Stimulated activated naive B cell treated with anti-CD40 and anti-IgM and Interleukin-4, amounts not matched to agents 10 μg/mL and 1 μg/mL and 100 μg/mL, for 72 hours (primary cell): ENCODE measurements around the gene ATPAF1.

ENCODE experiments used
- ATAC-seq, 2 donors: fragments of 150-1000 bp; cut with Tn5 transposase; replicated peaks; 2 replicates each; pipeline ENCODE4 v1.10.0; 2021; ENCODE audit warnings: moderate library complexity in 1 of 2
- DNase-seq: peaks from one replicate; pipeline ENCODE4 v3.0.0; 2021
- H3K27ac Mint-ChIP-seq: one replicate; pipeline ENCODE4 v1.8.0; 2022; ENCODE audit warnings: mild to moderate bottlenecking, mixed read lengths
- H3K27me3 Mint-ChIP-seq, 2 donors: one replicate each; pipeline ENCODE4 v1.8.0; 2022; ENCODE audit warnings: mixed read lengths in 2 of 2
- H3K36me3 Mint-ChIP-seq, 2 donors: one replicate each; pipeline ENCODE4 v1.8.0; 2022; ENCODE audit warnings: mixed read lengths in 2 of 2, mild to moderate bottlenecking in 1 of 2
- H3K4me1 Mint-ChIP-seq, 2 donors: one replicate each; pipeline ENCODE4 v1.8.0; 2022; ENCODE audit warnings: mixed read lengths in 2 of 2, mild to moderate bottlenecking in 1 of 2
- H3K4me3 Mint-ChIP-seq, 2 donors: one replicate each; pipeline ENCODE4 v1.8.0; 2022; ENCODE audit warnings: mild to moderate bottlenecking in 2 of 2, mixed read lengths in 2 of 2, moderate library complexity in 1 of 2
- H3K9me3 Mint-ChIP-seq, 2 donors: one replicate each; pipeline ENCODE4 v1.8.0; 2022; ENCODE audit warnings: mixed read lengths in 2 of 2, mild to moderate bottlenecking in 1 of 2

ATPAF1 gene

DNA sequence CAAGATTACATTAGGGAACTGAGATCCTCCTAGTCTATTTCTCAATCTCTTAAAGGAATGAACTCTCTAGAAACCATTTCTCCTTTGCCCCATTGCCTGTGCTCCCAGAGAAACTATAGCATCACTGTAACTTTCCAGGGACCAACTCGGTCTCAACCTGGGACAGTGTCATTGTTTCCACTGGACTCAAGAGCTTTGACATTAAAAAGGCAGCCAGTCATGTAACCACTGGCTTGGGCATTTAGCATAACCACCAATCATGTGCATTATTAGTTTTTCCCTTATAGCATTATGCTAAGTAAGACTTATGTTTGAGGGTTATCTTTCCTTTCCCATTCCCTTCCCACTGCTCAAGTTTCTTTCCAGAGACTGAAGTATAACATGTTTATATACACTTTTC is 21.7 kb upstream of the ATPAF1 start:
- peaks cover 10 to 20% of the 10 kb centered on the region in 2 donors for H3K4me1 Mint-ChIP-seq
- ATAC-seq (peak; percentile 81 to 89), DNase-seq (no peak)
- H3K27me3 Mint-ChIP-seq: no peaks in the 10 kb centered on the region
- H3K36me3 Mint-ChIP-seq: peaks cover 49 to 51% of the 10 kb centered on the region in 2 donors
- no peaks in the 10 kb centered on the region for H3K9me3 Mint-ChIP-seq
- H3K27ac Mint-ChIP-seq: peak overlapping the region; percentile 37
- no peak overlapping the region for H3K4me3 Mint-ChIP-seq

DNA sequence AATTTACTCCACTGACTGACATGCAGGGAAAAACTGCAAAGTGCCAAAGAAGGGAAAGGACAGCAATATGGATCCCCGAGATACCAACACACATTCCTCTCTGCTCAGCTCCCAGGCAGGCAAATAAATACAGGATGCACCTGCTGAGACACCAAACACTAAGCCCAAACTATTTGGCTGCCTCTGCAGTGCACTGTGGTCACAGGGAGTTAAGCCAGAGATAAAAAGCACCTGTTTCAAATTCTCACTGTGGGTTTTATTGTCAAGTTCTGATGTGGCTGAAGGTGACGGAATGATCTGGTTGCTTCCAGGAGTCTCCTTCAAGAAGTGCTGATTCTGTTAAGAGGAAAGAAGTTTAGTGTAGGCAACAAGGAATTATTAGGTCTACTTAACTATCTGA is 21.2 kb upstream of the ATPAF1 start:
- ATAC-seq (no peak), DNase-seq (no peak)
- Mint-ChIP-seq H3K27me3 (no peaks in the 10 kb centered on the region), H3K4me1 (peaks cover 10 to 20% of the 10 kb centered on the region in 2 donors), H3K9me3 (no peaks in the 10 kb centered on the region), H3K27ac (peak overlapping the region; percentile 25), H3K4me3 (no peak overlapping the region), H3K36me3 (peaks cover 48 to 50% of the 10 kb centered on the region in 2 donors)

DNA sequence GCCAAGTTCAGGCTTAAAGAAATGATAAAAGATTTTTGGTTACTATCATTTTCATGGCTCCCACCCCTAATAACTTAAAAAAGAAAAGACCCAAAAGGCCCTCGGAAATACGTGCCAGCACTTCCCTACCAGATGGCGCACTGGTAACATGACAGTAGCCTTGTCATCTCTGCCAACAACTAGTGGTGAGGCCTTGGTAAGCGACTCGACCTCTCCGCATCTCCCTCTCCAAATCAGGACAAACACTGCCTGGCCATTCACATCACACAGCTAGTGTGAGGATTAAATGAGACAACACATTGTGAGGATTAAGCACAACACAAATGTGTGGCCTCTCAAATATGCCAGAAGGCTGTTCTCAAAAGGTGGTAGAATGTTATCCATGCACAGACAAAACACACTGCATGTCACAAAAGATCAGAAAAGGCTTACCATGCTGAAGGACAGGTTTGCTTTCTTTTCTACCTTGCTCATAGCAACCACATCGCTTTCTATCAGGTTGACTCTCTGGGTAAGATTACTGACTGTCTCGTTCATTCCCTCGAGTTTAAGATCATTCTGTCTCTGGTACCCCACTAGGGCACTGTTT is 19.9 kb upstream of the ATPAF1 start:
- Mint-ChIP-seq H3K4me1 (peaks cover 10 to 20% of the 10 kb centered on the region in 2 donors), H3K9me3 (no peaks in the 10 kb centered on the region), H3K36me3 (peaks cover 51 to 52% of the 10 kb centered on the region in 2 donors), H3K4me3 (no peak overlapping the region), H3K27me3 (no peaks in the 10 kb centered on the region), H3K27ac (no peak overlapping the region)
- DNase-seq: no peak
- ATAC-seq: no peak

DNA sequence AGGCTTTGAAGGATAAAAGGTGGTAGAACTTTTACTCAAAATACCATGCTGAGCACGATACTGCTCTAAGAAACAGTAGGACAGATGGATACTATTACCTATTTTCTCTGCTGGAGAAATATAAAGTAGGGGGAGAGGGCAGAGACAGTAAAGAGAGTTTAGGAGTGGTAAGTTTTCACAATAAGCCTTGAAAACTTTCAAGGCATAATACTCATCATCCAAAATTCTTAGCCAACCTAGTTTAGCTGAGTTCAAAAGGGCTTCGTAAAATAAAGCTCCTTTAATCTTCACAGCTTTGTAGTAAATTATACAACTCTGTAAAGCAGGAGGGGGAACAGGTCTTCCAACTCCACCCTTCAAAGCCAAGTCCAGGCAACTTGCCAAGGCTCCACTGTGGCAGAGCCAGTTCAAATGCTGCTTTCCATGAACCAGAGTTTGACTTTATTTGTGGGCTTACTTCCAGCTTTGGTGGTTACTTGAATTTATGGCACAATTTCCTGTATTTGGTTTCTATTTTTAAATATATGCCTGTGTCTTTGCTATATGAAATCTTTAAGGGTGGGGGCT is 19.0 kb upstream of the ATPAF1 start:
- H3K4me1 Mint-ChIP-seq: peaks cover 10 to 20% of the 10 kb centered on the region in 2 donors
- no peaks in the 10 kb centered on the region for H3K27me3 Mint-ChIP-seq
- peaks cover 50 to 52% of the 10 kb centered on the region in 2 donors for H3K36me3 Mint-ChIP-seq
- DNase-seq (no peak), ATAC-seq (no peak)
- no peak overlapping the region for H3K27ac Mint-ChIP-seq
- H3K9me3 Mint-ChIP-seq: no peaks in the 10 kb centered on the region
- H3K4me3 Mint-ChIP-seq: no peak overlapping the region

DNA sequence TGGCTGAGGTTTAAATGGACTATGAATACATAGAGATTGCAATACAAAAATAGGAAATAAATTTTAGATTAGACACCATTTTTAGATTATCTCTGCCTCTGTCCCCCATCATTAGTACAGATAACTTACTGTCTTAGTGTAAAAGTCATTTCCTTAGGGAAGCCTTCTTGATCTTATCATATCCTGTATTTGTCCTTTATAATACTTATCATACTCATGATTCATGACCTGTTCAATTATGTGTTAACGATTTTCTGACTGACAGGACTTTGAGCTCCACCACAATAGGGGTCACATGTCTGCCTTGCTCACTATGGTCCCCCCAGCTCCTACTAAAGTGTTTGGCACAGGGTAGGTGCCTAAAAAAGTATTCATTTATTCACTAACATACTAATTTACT is 18.1 kb upstream of the ATPAF1 start:
- Mint-ChIP-seq H3K4me3 (no peak overlapping the region), H3K27ac (no peak overlapping the region), H3K27me3 (no peaks in the 10 kb centered on the region), H3K36me3 (peaks cover 49 to 53% of the 10 kb centered on the region in 2 donors), H3K4me1 (peaks cover 10 to 16% of the 10 kb centered on the region in 2 donors), H3K9me3 (no peaks in the 10 kb centered on the region)
- ATAC-seq (no peak), DNase-seq (no peak)

DNA sequence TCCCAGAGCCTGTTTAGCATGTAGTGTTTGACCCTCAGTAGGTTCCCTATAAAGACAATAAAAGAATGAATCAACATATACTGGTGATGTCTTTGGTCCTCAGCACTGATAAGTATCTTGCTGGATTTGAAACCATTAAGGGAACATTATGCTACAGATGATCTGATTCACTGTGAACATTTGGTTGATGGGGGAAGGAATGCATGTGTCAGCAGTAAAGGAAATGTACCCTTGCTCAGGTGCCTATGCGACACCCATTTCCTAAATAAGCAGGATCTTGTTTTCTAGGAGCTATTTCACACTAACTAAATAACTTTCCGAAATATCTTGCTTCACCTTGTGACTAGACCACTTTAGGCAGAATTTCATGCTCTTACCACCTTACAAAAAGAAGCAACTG is 16.5 kb upstream of the ATPAF1 start:
- Mint-ChIP-seq H3K36me3 (peaks cover 52 to 56% of the 10 kb centered on the region in 2 donors), H3K4me1 (peaks cover 4% of the 10 kb centered on the region in 2 donors), H3K4me3 (no peak overlapping the region), H3K9me3 (no peaks in the 10 kb centered on the region), H3K27ac (no peak overlapping the region), H3K27me3 (no peaks in the 10 kb centered on the region)
- DNase-seq: no peak
- ATAC-seq: no peak

- no peak overlapping the region for H3K4me3 Mint-ChIP-seq
- no peaks in the 10 kb centered on the region for H3K27me3 Mint-ChIP-seq
- DNase-seq (no peak), ATAC-seq (no peak)
- H3K4me1 Mint-ChIP-seq: peaks cover 1 to 6% of the 10 kb centered on the region in 2 donors
- peaks cover 48 to 55% of the 10 kb centered on the region in 2 donors for H3K36me3 Mint-ChIP-seq
- H3K27ac Mint-ChIP-seq: peak overlapping the region; percentile 52
- no peaks in the 10 kb centered on the region for H3K9me3 Mint-ChIP-seq
Observed at GRCh38 chr1:46682064-46682463, 13.9 kb upstream of the ATPAF1 start.

GRCh38 chr1:46681333-46682034 is 13.3 kb upstream of the ATPAF1 start:
- H3K4me1 Mint-ChIP-seq: peaks cover 3 to 12% of the 10 kb centered on the region in 2 donors
- H3K27ac Mint-ChIP-seq: no peak overlapping the region
- peaks cover 44 to 53% of the 10 kb centered on the region in 2 donors for H3K36me3 Mint-ChIP-seq
- DNase-seq (no peak), ATAC-seq (no peak)
- H3K9me3 Mint-ChIP-seq: no peaks in the 10 kb centered on the region
- no peaks in the 10 kb centered on the region for H3K27me3 Mint-ChIP-seq
- no peak overlapping the region for H3K4me3 Mint-ChIP-seq

DNA sequence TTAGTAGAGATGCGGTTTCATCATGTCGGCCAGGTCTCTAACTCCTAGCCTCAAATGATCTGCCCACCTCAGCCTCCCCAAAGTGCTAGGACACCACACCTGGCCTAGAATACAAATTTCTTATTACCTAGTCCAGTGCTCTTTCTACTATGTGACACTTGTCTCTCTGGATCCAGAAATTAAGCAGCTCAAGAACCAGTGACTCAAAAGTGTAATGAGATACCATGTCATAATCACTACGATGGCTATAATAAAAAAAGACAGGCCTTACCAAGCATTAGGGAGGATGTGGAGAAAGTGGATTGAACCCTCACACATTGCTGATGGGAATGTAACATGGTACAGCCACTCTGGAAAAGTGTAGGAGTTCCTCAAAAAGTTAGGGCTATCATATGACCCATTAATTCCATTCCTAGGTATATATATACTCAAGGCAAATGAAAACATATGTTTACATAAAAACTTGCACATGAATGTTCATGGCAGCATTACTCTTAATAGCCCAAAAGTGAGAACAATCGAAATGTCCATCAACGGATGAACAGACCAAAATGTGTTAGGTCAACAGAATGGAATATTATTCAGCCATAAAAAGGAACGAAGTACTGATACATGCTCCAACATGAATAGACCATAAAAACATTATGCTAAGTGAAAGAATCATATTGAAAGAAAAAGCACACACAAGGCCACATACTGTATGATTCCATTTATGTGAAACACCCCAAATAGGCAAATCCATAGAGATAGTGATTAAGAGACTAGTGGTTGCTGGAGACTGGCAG is 11.8 kb upstream of the ATPAF1 start:
- Mint-ChIP-seq H3K4me3 (no peak overlapping the region), H3K4me1 (peaks cover 7 to 19% of the 10 kb centered on the region in 2 donors), H3K27me3 (no peaks in the 10 kb centered on the region), H3K27ac (no peak overlapping the region), H3K36me3 (peaks cover 37 to 50% of the 10 kb centered on the region in 2 donors), H3K9me3 (no peaks in the 10 kb centered on the region)
- DNase-seq (no peak), ATAC-seq (no peak)

DNA sequence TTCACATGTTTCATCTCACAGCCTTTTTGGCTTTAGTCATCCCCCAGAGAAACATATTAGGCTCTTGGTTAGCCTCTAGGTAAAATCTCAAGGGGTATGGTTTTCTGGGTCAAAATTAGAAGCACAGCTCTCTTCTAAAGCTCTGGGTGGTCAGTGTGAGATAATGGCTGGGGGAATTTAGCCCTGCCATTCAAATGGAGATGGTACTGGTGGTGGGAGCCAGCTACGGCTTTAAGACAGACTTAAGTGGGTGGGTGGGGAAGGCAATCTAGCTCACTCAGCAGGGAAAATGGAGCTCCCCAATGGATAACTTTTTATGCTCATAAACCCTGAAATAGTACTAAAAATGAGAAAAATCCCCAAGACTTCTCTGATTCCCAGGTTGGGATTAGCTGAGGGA is 9.2 kb upstream of the ATPAF1 start:
- Mint-ChIP-seq H3K36me3 (peaks cover 42 to 63% of the 10 kb centered on the region in 2 donors), H3K4me1 (peaks cover 7 to 19% of the 10 kb centered on the region in 2 donors), H3K4me3 (no peak overlapping the region), H3K9me3 (no peaks in the 10 kb centered on the region), H3K27me3 (no peaks in the 10 kb centered on the region), H3K27ac (no peak overlapping the region)
- no peak for DNase-seq
- ATAC-seq: no peak

DNA sequence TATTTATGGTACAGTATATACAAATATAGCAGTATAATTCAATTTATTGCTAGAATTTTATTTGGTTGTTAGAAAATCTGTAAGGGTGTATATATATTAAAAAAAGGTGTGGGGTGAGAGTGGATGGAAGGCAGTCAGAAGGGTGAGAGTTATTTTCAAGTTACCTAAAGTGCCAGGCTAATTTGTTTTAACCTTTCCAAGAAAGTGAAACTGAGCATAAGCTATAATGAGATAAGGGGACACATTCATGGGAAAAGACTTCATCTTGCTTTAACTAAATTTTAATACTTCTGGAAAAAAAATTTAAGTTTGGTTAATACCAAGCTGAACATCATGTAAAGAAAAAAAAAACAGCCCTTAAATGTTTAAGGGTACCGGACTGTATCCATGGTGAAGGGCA is 8.4 kb upstream of the ATPAF1 start:
- Mint-ChIP-seq H3K9me3 (no peaks in the 10 kb centered on the region), H3K4me1 (peaks cover 7 to 19% of the 10 kb centered on the region in 2 donors), H3K27me3 (no peaks in the 10 kb centered on the region), H3K27ac (peak overlapping the region; percentile 42), H3K36me3 (peaks cover 37 to 55% of the 10 kb centered on the region in 2 donors), H3K4me3 (no peak overlapping the region)
- ATAC-seq (no peak), DNase-seq (no peak)

- peaks cover 34 to 51% of the 10 kb centered on the region in 2 donors for H3K36me3 Mint-ChIP-seq
Observed at GRCh38 chr1:46675549-46676314, 7.6 kb upstream of the ATPAF1 start.

GRCh38 chr1:46673749-46674182 is 5.6 kb upstream of the ATPAF1 start:
- DNase-seq: no peak
- no peak overlapping the region for H3K27ac Mint-ChIP-seq

More at GRCh38 chr1:46675549-46676314, 7.6 kb upstream of the ATPAF1 start:
- Mint-ChIP-seq H3K4me1 (peaks cover 7 to 19% of the 10 kb centered on the region in 2 donors), H3K27me3 (no peaks in the 10 kb centered on the region), H3K9me3 (no peaks in the 10 kb centered on the region), H3K4me3 (no peak overlapping the region), H3K27ac (peak overlapping the region; percentile 71)
- no peak for DNase-seq
- ATAC-seq: no peak

DNA sequence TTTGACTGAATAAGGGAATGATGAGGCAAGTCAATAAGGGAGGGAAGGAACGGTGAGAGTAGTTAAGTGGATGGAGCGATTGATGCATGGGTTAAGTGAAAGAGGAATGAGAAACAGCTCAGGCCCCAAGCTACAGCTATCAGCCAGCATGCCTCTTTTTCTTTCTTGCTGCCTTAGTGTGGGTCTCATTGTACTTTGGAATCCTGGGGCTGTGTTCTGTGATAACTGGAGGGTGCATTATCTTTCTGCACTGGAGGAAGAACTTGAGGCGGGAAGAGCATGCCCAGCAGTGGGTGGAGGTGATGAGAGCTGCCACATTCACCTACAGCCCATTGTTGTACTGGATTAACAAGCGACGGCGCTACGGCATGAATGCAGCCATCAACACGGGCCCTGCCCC is 4.5 kb upstream of the ATPAF1 start:
- no peak for DNase-seq
- H3K27ac Mint-ChIP-seq: no peak overlapping the region

More at GRCh38 chr1:46673749-46674182, 5.6 kb upstream of the ATPAF1 start:
- ATAC-seq: no peak
- Mint-ChIP-seq H3K27me3 (no peaks in the 10 kb centered on the region), H3K4me3 (no peak overlapping the region), H3K9me3 (no peaks in the 10 kb centered on the region), H3K36me3 (peaks cover 23 to 36% of the 10 kb centered on the region in 2 donors), H3K4me1 (peaks cover 7 to 19% of the 10 kb centered on the region in 2 donors)

More for the DNA sequence above, 4.5 kb upstream of the ATPAF1 start:
- Mint-ChIP-seq H3K27me3 (no peaks in the 10 kb centered on the region), H3K4me1 (peaks cover 6 to 19% of the 10 kb centered on the region in 2 donors), H3K9me3 (no peaks in the 10 kb centered on the region), H3K36me3 (peaks cover 19 to 30% of the 10 kb centered on the region in 2 donors), H3K4me3 (no peak overlapping the region)
- ATAC-seq: no peak
